DOHH2 (cell line): ENCODE data around the gene WFDC9.

Source experiments
- CTCF ChIP-seq: fragments of 200-600 bp; sonication (generic); IDR thresholded peaks from one replicate; pipeline ENCODE4 v1.5.1; 2014; ENCODE audit warnings: antibody characterized with exemption, mild to moderate bottlenecking, low read depth, low read length; ENCODE audit not compliant: poor library complexity, severe bottlenecking
- EZH2phosphoT487 ChIP-seq: fragments of 200-600 bp; sonication (generic); IDR thresholded peaks from 2 replicates; pipeline ENCODE4 v1.6.1; 2017; ENCODE audit warnings: borderline replicate concordance, mild to moderate bottlenecking, antibody characterized with exemption, low read length, moderate library complexity, mixed read lengths

GRCh38 chr20:45578231-45578630 is 52.9 kb downstream of the WFDC9 start:
- no peak for TF ChIP-seq CTCF
- TF ChIP-seq EZH2phosphoT487, result no peak
